MCF 10A (cell line): Measurements from ENCODE around the gene ABCA1. TPM values are rescaled to one million over a fixed set of nuclear protein-coding genes. Genes with fewer than 3 reads are reported as not detected.

Source experiments
- BruUV-seq: library from RNA; stranded (reverse); fragments of 400-500 nt; replicated peaks from 2 replicates; lab custom pipeline; 2021; lab: Mats Ljungman, UMichigan
- CTCF ChIA-PET: fragments of 300-600 bp; sonication (Branson Sonifier 250); formaldehyde crosslinking; extraction: SDS; loops from one replicate; lab custom pipeline; 2021; ENCODE audit warnings: antibody characterized with exemption, inconsistent platforms; lab: Yijun Ruan, JAX
- POLR2A ChIA-PET: fragments of 300-600, 350-650 bp; sonication (Branson Sonifier 250); formaldehyde crosslinking; extraction: SDS; loops from one replicate; lab custom pipeline; 2020; ENCODE audit warnings: antibody characterized with exemption, inconsistent platforms; lab: Yijun Ruan, JAX
- DNase-seq: peaks from one replicate; pipeline ENCODE4 v3.0.0-alpha.2; 2018; ENCODE audit not compliant: unreplicated experiment
- H3K27ac Mint-ChIP-seq: one replicate; pipeline ENCODE4 v1.8.0; 2022; ENCODE audit warnings: mild to moderate bottlenecking, low read depth, mixed read lengths; ENCODE audit not compliant: unreplicated experiment
- H3K27me3 Mint-ChIP-seq: one replicate; pipeline ENCODE4 v1.8.0; 2022; ENCODE audit warnings: mixed read lengths; ENCODE audit not compliant: insufficient read depth, unreplicated experiment
- H3K36me3 Mint-ChIP-seq: one replicate; pipeline ENCODE4 v1.8.0; 2022; ENCODE audit warnings: mild to moderate bottlenecking, moderate library complexity, mixed read lengths; ENCODE audit not compliant: insufficient read depth, unreplicated experiment
- H3K4me1 Mint-ChIP-seq: one replicate; pipeline ENCODE4 v1.8.0; 2022; ENCODE audit warnings: mixed read lengths; ENCODE audit not compliant: insufficient read depth, unreplicated experiment
- H3K4me3 Mint-ChIP-seq: one replicate; pipeline ENCODE4 v1.8.0; 2022; ENCODE audit warnings: mild to moderate bottlenecking, moderate library complexity, mixed read lengths; ENCODE audit not compliant: unreplicated experiment
- H3K9me3 Mint-ChIP-seq: one replicate; pipeline ENCODE4 v1.8.0; 2022; ENCODE audit warnings: mixed read lengths; ENCODE audit not compliant: unreplicated experiment
- intact Hi-C: fragments of 100-400 bp; cut with micrococcal nuclease; formaldehyde crosslinking; loops from 2 replicates; pipeline ENCODE4 v1.14.1; 2022
- total RNA-seq: library from RNA; stranded (reverse); gene quantifications from 2 replicates; pipeline ENCODE4 v1.2.3, GENCODE V29; 2022
- TF ChIP-seq, protein P1 (sequence below): fragments of 200-600 bp; IDR thresholded peaks from one replicate; pipeline ENCODE4 v1.8.0; 2022; ENCODE audit warnings: antibody characterized with exemption, mild to moderate bottlenecking; ENCODE audit not compliant: unreplicated experiment

ABCA1 gene
- total RNA-seq, 1 experiment from 2014 or later = 0.28 TPM

DNA sequence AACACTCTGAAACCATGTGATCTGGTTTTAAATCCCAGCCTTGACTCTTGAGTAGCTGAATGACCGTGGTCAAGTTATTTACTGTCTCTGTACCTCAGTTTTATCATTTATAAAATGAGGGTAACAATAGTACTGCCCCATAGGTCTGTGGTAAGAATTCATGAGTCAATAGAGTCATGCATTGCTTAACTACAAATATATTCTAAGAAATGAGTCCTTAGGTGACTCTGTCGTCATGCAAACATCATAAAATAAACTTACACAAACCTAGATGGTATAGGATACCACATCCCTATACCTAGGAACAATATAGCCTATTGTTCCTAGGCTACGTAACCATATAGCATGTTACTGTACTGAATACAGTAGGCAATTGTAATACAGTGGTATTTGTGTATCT is 20.3 kb upstream of the ABCA1 start:
- no TSS peak for BruUV-seq
- H3K27ac Mint-ChIP-seq = no peak overlapping the region
- no peak for DNase-seq
- H3K4me3 Mint-ChIP-seq = no peak overlapping the region
- H3K4me1 Mint-ChIP-seq = no peaks in the 10 kb centered on the region
- H3K36me3 Mint-ChIP-seq = no peaks in the 10 kb centered on the region
- ChIA-PET CTCF (interaction anchor here (1.6 kb wide), 1 partner anchor 11 kb away, joined by 3 read pairs; no protein-coding TSS in a partner anchor), POLR2A (no interaction called here)
- TF ChIP-seq, protein P1, sequence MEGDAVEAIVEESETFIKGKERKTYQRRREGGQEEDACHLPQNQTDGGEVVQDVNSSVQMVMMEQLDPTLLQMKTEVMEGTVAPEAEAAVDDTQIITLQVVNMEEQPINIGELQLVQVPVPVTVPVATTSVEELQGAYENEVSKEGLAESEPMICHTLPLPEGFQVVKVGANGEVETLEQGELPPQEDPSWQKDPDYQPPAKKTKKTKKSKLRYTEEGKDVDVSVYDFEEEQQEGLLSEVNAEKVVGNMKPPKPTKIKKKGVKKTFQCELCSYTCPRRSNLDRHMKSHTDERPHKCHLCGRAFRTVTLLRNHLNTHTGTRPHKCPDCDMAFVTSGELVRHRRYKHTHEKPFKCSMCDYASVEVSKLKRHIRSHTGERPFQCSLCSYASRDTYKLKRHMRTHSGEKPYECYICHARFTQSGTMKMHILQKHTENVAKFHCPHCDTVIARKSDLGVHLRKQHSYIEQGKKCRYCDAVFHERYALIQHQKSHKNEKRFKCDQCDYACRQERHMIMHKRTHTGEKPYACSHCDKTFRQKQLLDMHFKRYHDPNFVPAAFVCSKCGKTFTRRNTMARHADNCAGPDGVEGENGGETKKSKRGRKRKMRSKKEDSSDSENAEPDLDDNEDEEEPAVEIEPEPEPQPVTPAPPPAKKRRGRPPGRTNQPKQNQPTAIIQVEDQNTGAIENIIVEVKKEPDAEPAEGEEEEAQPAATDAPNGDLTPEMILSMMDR = no peak
- H3K9me3 Mint-ChIP-seq = no peaks in the 10 kb centered on the region
- H3K27me3 Mint-ChIP-seq = no peaks in the 10 kb centered on the region
- intact Hi-C loops = no loop called here

DNA sequence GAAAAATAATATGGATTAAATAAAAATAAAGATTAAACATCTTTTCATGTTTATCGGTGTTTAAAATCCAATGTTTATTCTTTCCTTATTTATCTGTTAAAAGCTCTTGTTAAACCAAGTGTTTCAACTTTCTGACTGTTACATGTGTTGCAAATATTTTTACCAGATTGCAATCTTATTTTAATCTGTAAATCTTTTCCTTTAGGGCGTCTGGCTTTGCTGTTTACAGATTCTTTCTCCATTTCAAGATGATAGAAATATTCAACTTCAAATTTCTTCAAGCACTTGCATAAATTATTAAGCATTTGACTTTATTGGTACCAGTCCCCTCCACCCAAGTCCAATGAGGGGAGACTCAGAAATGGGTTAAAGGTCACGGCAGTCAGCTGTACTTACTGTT is 16.9 kb upstream of the ABCA1 start:
- BruUV-seq = no TSS peak
- Mint-ChIP-seq H3K4me1 (no peaks in the 10 kb centered on the region), H3K27ac (no peak overlapping the region), H3K27me3 (no peaks in the 10 kb centered on the region), H3K36me3 (no peaks in the 10 kb centered on the region), H3K4me3 (no peak overlapping the region), H3K9me3 (no peaks in the 10 kb centered on the region)
- ChIA-PET CTCF (interaction anchor here (1.0 kb wide), 1 partner anchor 21 kb away, joined by 4 read pairs; no protein-coding TSS in a partner anchor), POLR2A (no interaction called here)
- TF ChIP-seq, protein P1 = no peak
- no peak for DNase-seq
- intact Hi-C loops = no loop called here

DNA sequence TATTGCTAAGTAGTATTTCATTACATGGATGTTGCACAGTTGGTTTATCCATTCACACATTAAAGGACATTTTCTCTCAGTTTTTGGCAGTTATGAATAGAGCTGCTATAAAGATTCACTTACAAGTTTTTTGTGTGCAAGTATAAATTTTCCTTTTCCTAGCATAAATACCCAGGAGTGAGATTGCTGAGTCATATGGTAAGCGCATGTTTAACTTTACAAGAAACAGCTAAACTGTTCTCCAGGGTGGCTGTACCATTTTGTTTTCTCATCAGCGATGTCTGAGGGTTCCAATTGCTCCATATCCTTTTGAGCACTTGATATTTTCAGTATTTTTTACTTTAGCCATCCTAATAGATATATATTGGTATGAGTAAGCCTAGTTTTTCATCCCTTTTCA is 16.4 kb upstream of the ABCA1 start:
- no peak overlapping the region for H3K27ac Mint-ChIP-seq
- H3K27me3 Mint-ChIP-seq = no peaks in the 10 kb centered on the region
- ChIA-PET POLR2A (no interaction called here), CTCF (no interaction called here)
- no peak overlapping the region for H3K4me3 Mint-ChIP-seq
- intact Hi-C loops = no loop called here
- H3K9me3 Mint-ChIP-seq = no peaks in the 10 kb centered on the region
- TF ChIP-seq, protein P1 = no peak
- no peaks in the 10 kb centered on the region for H3K4me1 Mint-ChIP-seq
- no peaks in the 10 kb centered on the region for H3K36me3 Mint-ChIP-seq
- BruUV-seq = no TSS peak
- DNase-seq = no peak

DNA sequence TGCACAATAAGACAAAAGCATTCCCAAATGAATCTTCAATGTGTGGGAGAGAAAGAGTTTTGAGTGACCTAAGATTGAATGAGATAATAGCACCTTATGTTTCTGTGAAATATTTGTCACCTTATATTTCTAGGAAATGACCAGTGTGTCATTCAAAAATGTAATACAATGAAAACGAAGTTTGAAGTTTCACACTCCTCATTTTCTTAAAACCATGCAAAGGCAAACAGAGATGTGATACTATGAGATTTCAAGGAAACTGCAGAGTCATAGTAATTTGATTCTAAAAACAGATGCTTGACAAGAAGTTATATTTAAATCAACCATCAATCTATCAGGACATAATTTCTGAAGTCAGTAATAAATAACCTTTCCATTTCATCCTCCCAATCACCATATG is 13.6 kb upstream of the ABCA1 start:
- POLR2A ChIA-PET = no interaction called here

More for the DNA sequence above, 13.6 kb upstream of the ABCA1 start:
- CTCF ChIA-PET = no interaction called here
- intact Hi-C loops = no loop called here
- no peaks in the 10 kb centered on the region for H3K36me3 Mint-ChIP-seq
- H3K9me3 Mint-ChIP-seq = no peaks in the 10 kb centered on the region
- no peaks in the 10 kb centered on the region for H3K27me3 Mint-ChIP-seq
- H3K4me3 Mint-ChIP-seq = no peak overlapping the region
- no TSS peak for BruUV-seq
- H3K27ac Mint-ChIP-seq = no peak overlapping the region
- TF ChIP-seq, protein P1 = no peak
- no peaks in the 10 kb centered on the region for H3K4me1 Mint-ChIP-seq
- DNase-seq = no peak
